GM19395 (cell line): Measurements from ENCODE around the gene ZDHHC3.

Source experiments
- ATAC-seq: cut with Tn5 transposase; IDR thresholded peaks from one replicate; pipeline ENCODE4 v1.9.1; 2021; ENCODE audit warnings: mild to moderate bottlenecking, moderate library complexity; ENCODE audit not compliant: unreplicated experiment

Gene ZDHHC3

GRCh38 chr3:44899683-44900367, 76.1 kb downstream of the ZDHHC3 start:
- ATAC-seq = no peak

DNA sequence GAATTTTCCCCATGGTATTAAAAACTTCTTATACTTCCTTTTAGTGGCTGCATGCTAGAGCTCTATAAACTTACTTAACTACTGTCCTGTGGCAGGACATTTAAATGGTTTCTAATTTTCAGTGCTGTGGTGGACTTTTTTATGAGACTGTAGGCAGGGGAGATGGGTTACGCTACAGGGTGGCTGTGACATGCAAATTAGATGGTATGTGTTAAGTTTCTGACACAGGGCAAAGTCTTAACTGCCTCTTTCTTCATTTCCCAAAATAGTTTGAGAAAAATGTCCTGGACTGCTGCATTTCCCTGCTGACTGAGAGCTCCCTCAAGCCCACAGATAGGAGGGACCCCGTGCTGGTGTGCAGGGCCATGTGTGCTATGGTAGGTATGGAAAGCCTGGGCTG, 79.5 kb downstream of the ZDHHC3 start:
- no peak for ATAC-seq

- ATAC-seq = no peak
These were observed 81.5 kb downstream of the ZDHHC3 start for GRCh38 chr3:44894485-44894884.

GRCh38 chr3:44893097-44893496, 82.9 kb downstream of the ZDHHC3 start:
- ATAC-seq = no peak

DNA sequence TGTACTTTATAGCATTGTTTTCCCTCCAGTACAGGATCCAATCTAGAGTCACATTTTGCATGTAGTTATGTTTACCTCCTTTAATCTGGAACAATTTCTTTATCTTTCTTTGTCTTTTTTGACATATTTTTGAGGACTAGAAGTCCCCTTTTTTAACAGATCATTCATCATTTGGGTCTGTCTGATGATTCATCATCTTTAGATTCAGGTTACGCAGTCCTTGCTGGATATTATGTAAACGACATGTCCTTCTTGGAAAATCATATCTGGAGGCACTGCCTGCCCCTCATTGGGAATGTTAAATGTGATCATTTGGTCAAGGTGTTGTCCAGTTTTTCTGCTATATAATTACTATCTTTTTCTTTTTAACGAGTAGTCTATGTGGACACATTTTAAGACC, 83.3 kb downstream of the ZDHHC3 start:
- no peak for ATAC-seq

- no peak for ATAC-seq
These were observed 85.1 kb downstream of the ZDHHC3 start for GRCh38 chr3:44890852-44891251.

DNA sequence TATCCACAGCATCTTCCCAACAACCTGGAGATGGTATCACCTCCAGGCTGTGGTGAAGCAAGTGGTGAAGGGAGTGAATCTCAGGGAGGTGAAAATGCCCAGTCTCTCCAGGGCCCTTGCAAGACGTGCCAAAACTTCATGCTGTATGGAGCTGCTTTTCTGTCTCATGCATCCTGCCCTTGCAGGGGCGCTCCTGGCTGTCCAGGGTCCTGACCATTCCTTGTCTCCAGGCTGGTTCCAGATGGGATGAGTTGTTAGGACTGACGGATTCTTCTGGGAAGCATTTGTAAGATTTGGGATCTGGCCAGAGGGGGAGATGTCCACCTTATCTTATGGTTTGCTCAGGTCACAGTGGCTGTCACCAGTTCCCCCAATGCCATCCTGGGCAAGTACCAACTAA, 85.7 kb downstream of the ZDHHC3 start:
- no peak for ATAC-seq

DNA sequence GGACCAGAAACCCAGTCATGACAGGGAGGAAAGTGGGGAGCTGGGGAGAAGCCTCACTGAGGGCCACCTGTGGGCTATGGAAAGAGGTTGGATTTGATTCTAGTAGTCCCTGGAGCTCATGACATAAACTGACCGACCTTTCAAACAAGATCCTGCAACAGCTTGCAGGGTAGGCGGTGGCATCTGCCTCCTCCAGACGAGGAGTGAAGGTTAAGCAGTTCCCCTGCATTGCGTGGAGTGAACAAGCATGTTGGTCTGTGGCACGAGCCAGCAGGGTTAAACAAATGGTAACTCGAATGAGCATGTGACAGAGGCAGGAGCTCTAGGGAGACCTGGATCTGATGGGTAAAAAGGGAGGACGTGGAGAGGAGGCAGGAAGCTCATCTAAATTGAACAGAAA, 88.9 kb downstream of the ZDHHC3 start:
- ATAC-seq = no peak

- ATAC-seq = no peak
These were observed 89.4 kb downstream of the ZDHHC3 start for GRCh38 chr3:44886561-44886960.

GRCh38 chr3:44885618-44886017, 90.4 kb downstream of the ZDHHC3 start:
- no peak for ATAC-seq

- no peak for ATAC-seq
These were observed 92.0 kb downstream of the ZDHHC3 start for GRCh38 chr3:44883999-44884431.

DNA sequence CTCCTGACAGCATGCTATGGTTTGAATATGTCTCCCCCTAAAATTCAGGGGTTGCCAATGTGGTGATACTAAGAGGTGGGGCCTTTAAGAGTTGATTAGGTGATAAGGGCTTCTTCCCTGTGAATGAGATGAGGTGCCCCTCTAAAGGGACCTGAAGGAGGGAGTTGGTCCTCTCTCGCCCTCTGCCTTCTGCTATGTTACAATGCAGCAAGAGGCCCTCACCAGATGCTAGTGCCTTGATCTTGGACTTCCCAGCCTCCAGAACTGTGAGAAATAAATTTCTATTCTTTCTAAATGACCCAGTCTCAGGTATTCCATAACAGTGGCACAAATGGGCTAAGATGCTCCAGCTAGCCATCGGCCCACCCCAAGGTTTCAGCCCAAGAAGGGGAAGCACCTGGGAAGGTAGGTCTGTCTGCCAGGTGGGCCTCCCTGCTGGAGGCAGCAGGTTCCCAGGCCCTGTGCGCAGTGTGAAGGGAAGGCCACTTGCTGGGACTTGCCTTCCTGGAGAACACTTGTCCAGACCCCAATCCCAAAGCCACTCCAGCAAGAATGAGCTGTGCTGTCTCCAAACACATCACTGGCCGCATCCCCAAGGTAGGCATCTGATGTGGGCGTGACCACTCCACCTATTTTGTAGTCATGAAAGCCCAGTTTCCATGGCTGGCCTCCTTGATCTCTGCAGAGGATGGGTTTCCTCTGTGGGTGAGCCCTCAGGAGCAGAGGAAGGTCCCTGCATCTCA, 92.6 kb downstream of the ZDHHC3 start:
- no peak for ATAC-seq

- ATAC-seq = no peak
These were observed 95.7 kb downstream of the ZDHHC3 start for GRCh38 chr3:44880284-44880683.

- no peak for ATAC-seq
These were observed 98.6 kb downstream of the ZDHHC3 start for GRCh38 chr3:44877333-44877732.

GRCh38 chr3:44875596-44875995, 100.4 kb downstream of the ZDHHC3 start:
- no peak for ATAC-seq
